Measurements from ENCODE around the gene RPTOR.

GRCh38 chr17:80998118-80998747, 453.6 kb downstream of the RPTOR start:
- TF ChIP-seq CTCF (IDR thresholded peaks at IDR 0.05) = no peak
- no peak for TF ChIP-seq POLR2AphosphoS5 (IDR thresholded peaks at IDR 0.05; ENCODE audit: low read depth, low read length)
